ENCODE measurements around the gene RGL1. TPM values are rescaled to one million over a fixed set of nuclear protein-coding genes. Genes with fewer than 3 reads are reported as not detected.

Gene RGL1
- total RNA-seq, 1 experiment from 2014 or later, result 0.92 TPM

GRCh38 chr1:183810121-183810520 is 5.2 kb downstream of the RGL1 start:
- Histone ChIP-seq H3K27me3 (ENCODE audit: control insufficient read depth, insufficient read depth, low read length) (0 out of 2 replicates have a peak, but pooled peaks cover 3% of the 10 kb centered on the region), H3K36me3 (ENCODE audit: control insufficient read depth, insufficient read depth, low read length) (no peaks in the 10 kb centered on the region), H3K4me3 (ENCODE audit: low read depth in 2 of 2, low read length in 2 of 2) (no peak overlapping the region), H3K9me3 (ENCODE audit: control insufficient read depth, insufficient read depth, low read depth, low read length) (no peaks in the 10 kb centered on the region), H3K4me1 (ENCODE audit: control insufficient read depth, insufficient read depth, low read length) (no peaks in the 10 kb centered on the region), H3K27ac (ENCODE audit: low read length) (no peak overlapping the region)
- POLR2A ChIA-PET, result no interaction called here
- intact Hi-C loops (cut with micrococcal nuclease; ENCODE audit: unreplicated experiment), result no loop called here
- no peak for TF ChIP-seq SIN3A (IDR thresholded peaks at IDR 0.05; ENCODE audit: borderline replicate concordance, insufficient read depth, low read depth, low read length)
- no peak for TF ChIP-seq POLR2AphosphoS5 (IDR thresholded peaks at IDR 0.05; ENCODE audit: low read depth, low read length)
- TF ChIP-seq CTCF (IDR thresholded peaks at IDR 0.05), result no peak
- TF ChIP-seq TCF7L2 (IDR thresholded peaks at IDR 0.05; ENCODE audit: low read depth, low read length), result no peak
- no peak for TF ChIP-seq REST (IDR thresholded peaks at IDR 0.05; ENCODE audit: insufficient read depth in 1 of 2, low read depth in 2 of 2, low read length in 1 of 2)
- ATAC-seq (no peak), DNase-seq (ENCODE audit: low read depth, low spot score) (no peak)
- BruUV-seq (replicated peaks), result no TSS peak
- CTCF ChIA-PET, result no interaction called here
- in situ Hi-C loops (cut with HindIII; ENCODE audit: low pct_unique_long_range_greater_than_20kb, low sequenced_read_pairs), result no loop called here

GRCh38 chr1:183810756-183811544 is 6.0 kb downstream of the RGL1 start:
- ChIA-PET POLR2A (no interaction called here), CTCF (no interaction called here)
- no peak overlapping the region for H3K27ac ChIP-seq (ENCODE audit: low read length)
- H3K27me3 ChIP-seq (ENCODE audit: control insufficient read depth, insufficient read depth, low read length), result 0 out of 2 replicates have a peak, but pooled peaks cover 3% of the 10 kb centered on the region
- in situ Hi-C loops (cut with HindIII; ENCODE audit: low pct_unique_long_range_greater_than_20kb, low sequenced_read_pairs) (no loop called here), intact Hi-C loops (cut with micrococcal nuclease; ENCODE audit: unreplicated experiment) (no loop called here)
- no peaks in the 10 kb centered on the region for H3K4me1 ChIP-seq (ENCODE audit: control insufficient read depth, insufficient read depth, low read length)
- no peak for DNase-seq (ENCODE audit: low read depth, low spot score)
- no peaks in the 10 kb centered on the region for H3K36me3 ChIP-seq (ENCODE audit: control insufficient read depth, insufficient read depth, low read length)
- no peak overlapping the region for H3K4me3 ChIP-seq (ENCODE audit: low read depth in 2 of 2, low read length in 2 of 2)
- BruUV-seq (replicated peaks), result no TSS peak
- TF ChIP-seq POLR2AphosphoS5 (IDR thresholded peaks at IDR 0.05; ENCODE audit: low read depth, low read length) (no peak), REST (IDR thresholded peaks at IDR 0.05; ENCODE audit: insufficient read depth in 1 of 2, low read depth in 2 of 2, low read length in 1 of 2) (no peak), CTCF (IDR thresholded peaks at IDR 0.05) (no peak), SIN3A (IDR thresholded peaks at IDR 0.05; ENCODE audit: borderline replicate concordance, insufficient read depth, low read depth, low read length) (no peak), TCF7L2 (IDR thresholded peaks at IDR 0.05; ENCODE audit: low read depth, low read length) (no peak)
- ATAC-seq, result no peak
- H3K9me3 ChIP-seq (ENCODE audit: control insufficient read depth, insufficient read depth, low read depth, low read length), result no peaks in the 10 kb centered on the region
